ENCODE measurements around the gene M6PR.
A peak's percentile ranks its signal among the peaks of the same experiment; 100 is the strongest.
"Not testable (repeated sequence)": the region's sequence is repeated elsewhere in the genome, so short reads cannot be mapped to it uniquely, and the experiment has no call there.

M6PR gene

DNA sequence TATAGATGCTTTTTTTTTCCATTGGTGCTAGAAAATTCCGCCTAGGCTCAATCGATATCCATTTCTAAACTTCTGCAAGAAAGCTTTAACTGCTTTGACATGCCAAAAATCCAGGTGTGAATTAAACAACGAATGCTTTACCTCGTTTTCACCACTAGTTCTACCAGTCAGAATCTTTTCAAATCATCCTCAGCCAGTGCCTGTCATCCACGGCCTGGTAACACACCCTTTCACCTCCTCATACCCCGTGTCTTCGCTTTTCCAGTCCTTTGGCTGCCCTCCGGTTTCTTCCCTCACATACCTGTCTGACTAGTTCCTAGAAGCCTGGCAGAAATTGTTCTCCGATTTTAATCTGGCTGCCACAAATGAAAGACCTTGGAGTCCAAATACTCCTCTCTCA, 36.5 kb downstream of the M6PR start:
- no peaks in the 10 kb centered on the region for H3K27me3 ChIP-seq (ENCODE audit: insufficient read depth, low read length)
- no peaks in the 10 kb centered on the region for H3K36me3 ChIP-seq (ENCODE audit: insufficient read depth, low read length)
- H3K4me1 ChIP-seq (ENCODE audit: control insufficient read depth, insufficient read depth, low read length, unreplicated experiment): peaks cover 12% of the 10 kb centered on the region
- peak overlapping the region; percentile 96 for H2AFZ ChIP-seq (ENCODE audit: low read length, unreplicated experiment)
- H3K79me2 ChIP-seq (ENCODE audit: control insufficient read depth, insufficient read depth, low read length, unreplicated experiment): peaks cover 7% of the 10 kb centered on the region
- peak overlapping the region; percentile 85 for H3K4me3 ChIP-seq (ENCODE audit: low read depth, low read length)
- no peak overlapping the region for H3K27ac ChIP-seq (ENCODE audit: low read depth, low read length)

DNA sequence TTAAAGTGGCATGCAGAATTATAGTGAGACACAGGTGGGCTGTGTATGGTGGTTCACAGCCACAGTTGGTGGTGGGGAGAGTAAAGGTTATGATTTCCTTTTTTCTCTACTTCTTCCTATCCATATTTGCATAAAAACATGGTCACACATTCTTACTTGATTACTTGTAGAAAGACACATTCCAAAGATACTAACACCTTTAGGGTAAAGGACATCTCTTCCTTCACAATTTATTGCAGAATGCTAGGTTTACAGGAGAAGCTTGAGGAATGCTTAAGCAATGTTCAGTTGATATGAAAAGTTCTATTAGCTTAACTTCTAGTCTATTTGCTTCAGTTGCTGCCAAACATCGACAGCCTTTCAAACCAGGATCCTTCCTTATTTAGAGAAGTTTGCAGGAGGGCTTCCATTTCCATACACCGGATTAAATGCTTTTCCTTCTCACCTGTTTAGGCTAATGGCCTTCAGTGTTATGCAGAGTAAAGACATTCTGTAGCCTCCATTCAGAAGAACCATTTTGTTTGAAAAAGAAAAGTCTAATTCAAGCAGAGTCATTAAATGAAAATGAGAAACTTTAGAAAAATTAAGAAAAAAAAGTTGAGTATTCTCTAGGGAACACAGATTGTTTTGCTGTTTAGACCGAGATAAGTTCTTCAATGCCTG, 37.7 kb downstream of the M6PR start:
- H3K36me3 ChIP-seq (ENCODE audit: insufficient read depth, low read length): no peaks in the 10 kb centered on the region
- H3K27me3 ChIP-seq (ENCODE audit: insufficient read depth, low read length): no peaks in the 10 kb centered on the region
- peaks cover 12% of the 10 kb centered on the region for H3K4me1 ChIP-seq (ENCODE audit: control insufficient read depth, insufficient read depth, low read length, unreplicated experiment)
- H2AFZ ChIP-seq (ENCODE audit: low read length, unreplicated experiment): no peak overlapping the region
- H3K27ac ChIP-seq (ENCODE audit: low read depth, low read length): no peak overlapping the region
- no peak overlapping the region for H3K4me3 ChIP-seq (ENCODE audit: low read depth, low read length)
- peaks cover 7% of the 10 kb centered on the region for H3K79me2 ChIP-seq (ENCODE audit: control insufficient read depth, insufficient read depth, low read length, unreplicated experiment)

DNA sequence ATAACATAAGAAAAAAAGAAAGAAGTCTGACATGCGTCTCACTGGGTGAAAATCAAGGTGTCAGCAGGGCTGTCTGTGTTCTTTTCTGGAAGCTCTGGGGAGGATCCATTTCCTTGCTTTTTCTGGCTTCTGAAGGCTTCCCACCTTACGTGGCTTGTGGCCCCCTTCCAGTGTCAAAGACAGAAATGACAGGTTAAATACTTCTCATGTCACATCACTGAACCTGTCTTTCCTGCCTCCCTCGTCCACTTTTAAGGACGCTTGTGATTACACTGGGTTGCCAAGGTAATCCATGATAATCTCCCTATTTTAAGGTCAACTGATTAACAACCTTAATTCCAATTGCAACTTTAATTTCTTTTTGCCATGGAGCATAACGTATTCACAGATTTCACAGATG, 39.7 kb downstream of the M6PR start:
- H3K27ac ChIP-seq (ENCODE audit: low read depth, low read length): no peak overlapping the region
- H2AFZ ChIP-seq (ENCODE audit: low read length, unreplicated experiment): no peak overlapping the region
- no peaks in the 10 kb centered on the region for H3K79me2 ChIP-seq (ENCODE audit: control insufficient read depth, insufficient read depth, low read length, unreplicated experiment)
- H3K27me3 ChIP-seq (ENCODE audit: insufficient read depth, low read length): no peaks in the 10 kb centered on the region
- H3K36me3 ChIP-seq (ENCODE audit: insufficient read depth, low read length): no peaks in the 10 kb centered on the region
- H3K4me1 ChIP-seq (ENCODE audit: control insufficient read depth, insufficient read depth, low read length, unreplicated experiment): peaks cover 12% of the 10 kb centered on the region
- H3K4me3 ChIP-seq (ENCODE audit: low read depth, low read length): no peak overlapping the region

- H2AFZ ChIP-seq (ENCODE audit: low read length, unreplicated experiment): no peak overlapping the region
- H3K79me2 ChIP-seq (ENCODE audit: control insufficient read depth, insufficient read depth, low read length, unreplicated experiment): no peaks in the 10 kb centered on the region
- peaks cover 14% of the 10 kb centered on the region; the same call in 1 of the 2 replicates for H3K27me3 ChIP-seq (ENCODE audit: insufficient read depth, low read length)
- peaks cover under 1% of the 10 kb centered on the region for H3K4me1 ChIP-seq (ENCODE audit: control insufficient read depth, insufficient read depth, low read length, unreplicated experiment)
- H3K27ac ChIP-seq (ENCODE audit: low read depth, low read length): no peak overlapping the region
- no peak overlapping the region for H3K4me3 ChIP-seq (ENCODE audit: low read depth, low read length)
- no peaks in the 10 kb centered on the region for H3K36me3 ChIP-seq (ENCODE audit: insufficient read depth, low read length)
Observed at GRCh38 chr12:8907513-8907912, 41.9 kb downstream of the M6PR start.

DNA sequence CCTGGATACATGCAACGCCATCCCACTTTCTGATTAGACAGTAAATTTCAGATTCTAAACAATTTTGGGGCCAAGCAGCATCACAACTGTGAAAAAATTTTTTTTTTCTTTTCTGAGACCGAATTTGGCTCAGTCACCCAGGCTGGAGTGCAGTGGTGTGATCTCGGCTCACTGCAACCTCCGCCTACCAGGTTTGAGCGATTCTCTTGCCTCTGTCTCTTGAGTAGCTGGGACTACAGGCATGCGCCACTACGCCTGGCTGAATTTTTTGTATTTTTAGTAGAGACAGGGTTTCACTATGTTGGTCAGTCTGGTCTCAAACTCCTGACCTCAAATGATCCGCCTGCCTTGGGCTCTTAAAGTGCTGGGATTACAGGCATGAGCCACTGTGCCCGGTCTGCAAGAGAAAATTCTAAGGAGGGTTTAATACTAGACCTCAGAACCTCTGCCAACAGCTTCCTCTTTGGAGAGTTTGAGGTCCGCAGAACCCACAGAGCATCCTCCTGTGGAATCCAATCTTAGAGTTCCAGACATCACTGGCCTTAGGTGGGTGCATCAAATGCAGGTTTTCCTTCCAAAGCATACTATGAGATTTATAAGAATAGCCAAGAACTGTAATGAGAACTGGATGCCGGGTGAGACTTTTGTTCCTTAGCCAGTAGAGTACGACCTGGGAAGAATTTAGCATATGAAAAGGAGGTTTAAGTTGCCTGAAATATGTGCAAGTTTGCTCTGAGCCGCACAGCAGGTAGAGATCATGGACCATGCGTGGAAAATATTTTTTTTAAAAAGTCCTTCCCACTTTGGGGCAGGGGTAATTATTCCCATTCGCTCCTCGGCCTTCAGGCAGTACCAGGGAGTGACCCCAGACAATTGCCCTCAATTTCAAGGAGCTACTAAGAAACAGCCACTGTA, 42.9 kb downstream of the M6PR start:
- peaks cover 14% of the 10 kb centered on the region; the same call in 1 of the 2 replicates for H3K27me3 ChIP-seq (ENCODE audit: insufficient read depth, low read length)
- no peak overlapping the region for H2AFZ ChIP-seq (ENCODE audit: low read length, unreplicated experiment)
- H3K79me2 ChIP-seq (ENCODE audit: control insufficient read depth, insufficient read depth, low read length, unreplicated experiment): no peaks in the 10 kb centered on the region
- H3K4me1 ChIP-seq (ENCODE audit: control insufficient read depth, insufficient read depth, low read length, unreplicated experiment): no peaks in the 10 kb centered on the region
- H3K4me3 ChIP-seq (ENCODE audit: low read depth, low read length): no peak overlapping the region
- H3K27ac ChIP-seq (ENCODE audit: low read depth, low read length): no peak overlapping the region
- H3K36me3 ChIP-seq (ENCODE audit: insufficient read depth, low read length): no peaks in the 10 kb centered on the region

DNA sequence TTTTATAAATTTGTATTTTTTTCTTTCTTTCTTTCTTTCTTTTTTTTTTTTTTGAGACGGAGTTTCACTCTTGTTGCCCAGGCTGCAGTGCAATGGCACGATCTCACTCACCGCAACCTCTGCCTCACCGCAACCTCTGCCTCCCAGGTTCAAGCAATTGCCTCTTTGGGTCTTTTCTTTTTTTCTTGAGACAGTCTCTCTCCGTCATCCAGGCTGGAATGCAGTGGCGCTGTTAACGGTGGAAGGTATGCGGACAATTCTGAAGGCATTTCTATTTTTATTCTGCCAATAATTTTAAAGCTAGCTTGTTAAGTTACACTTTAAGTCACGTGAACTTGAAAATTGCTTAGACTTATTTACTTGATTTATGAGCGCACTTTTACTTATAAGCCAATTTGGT, 43.9 kb downstream of the M6PR start:
- Histone ChIP-seq H2AFZ (ENCODE audit: low read length, unreplicated experiment) (no peak overlapping the region), H3K4me1 (ENCODE audit: control insufficient read depth, insufficient read depth, low read length, unreplicated experiment) (no peaks in the 10 kb centered on the region), H3K27ac (ENCODE audit: low read depth, low read length) (no peak overlapping the region), H3K36me3 (ENCODE audit: insufficient read depth, low read length) (no peaks in the 10 kb centered on the region), H3K4me3 (ENCODE audit: low read depth, low read length) (no peak overlapping the region), H3K79me2 (ENCODE audit: control insufficient read depth, insufficient read depth, low read length, unreplicated experiment) (no peaks in the 10 kb centered on the region), H3K27me3 (ENCODE audit: insufficient read depth, low read length) (peaks cover 14% of the 10 kb centered on the region; the same call in 1 of the 2 replicates)

GRCh38 chr12:8904665-8905064, 44.8 kb downstream of the M6PR start:
- Histone ChIP-seq H3K36me3 (ENCODE audit: insufficient read depth, low read length) (no peaks in the 10 kb centered on the region), H2AFZ (ENCODE audit: low read length, unreplicated experiment) (no peak overlapping the region), H3K27ac (ENCODE audit: low read depth, low read length) (no peak overlapping the region), H3K79me2 (ENCODE audit: control insufficient read depth, insufficient read depth, low read length, unreplicated experiment) (no peaks in the 10 kb centered on the region), H3K27me3 (ENCODE audit: insufficient read depth, low read length) (peaks cover 14% of the 10 kb centered on the region; the same call in 1 of the 2 replicates), H3K4me3 (ENCODE audit: low read depth, low read length) (no peak overlapping the region), H3K4me1 (ENCODE audit: control insufficient read depth, insufficient read depth, low read length, unreplicated experiment) (no peaks in the 10 kb centered on the region)

GRCh38 chr12:8903646-8904045, 45.8 kb downstream of the M6PR start:
- Histone ChIP-seq H3K36me3 (ENCODE audit: insufficient read depth, low read length) (no peaks in the 10 kb centered on the region), H3K4me3 (ENCODE audit: low read depth, low read length) (no peak overlapping the region), H3K27me3 (ENCODE audit: insufficient read depth, low read length) (peaks cover 14% of the 10 kb centered on the region; the same call in 1 of the 2 replicates), H2AFZ (ENCODE audit: low read length, unreplicated experiment) (no peak overlapping the region), H3K4me1 (ENCODE audit: control insufficient read depth, insufficient read depth, low read length, unreplicated experiment) (no peaks in the 10 kb centered on the region), H3K79me2 (ENCODE audit: control insufficient read depth, insufficient read depth, low read length, unreplicated experiment) (no peaks in the 10 kb centered on the region), H3K27ac (ENCODE audit: low read depth, low read length) (no peak overlapping the region)

DNA sequence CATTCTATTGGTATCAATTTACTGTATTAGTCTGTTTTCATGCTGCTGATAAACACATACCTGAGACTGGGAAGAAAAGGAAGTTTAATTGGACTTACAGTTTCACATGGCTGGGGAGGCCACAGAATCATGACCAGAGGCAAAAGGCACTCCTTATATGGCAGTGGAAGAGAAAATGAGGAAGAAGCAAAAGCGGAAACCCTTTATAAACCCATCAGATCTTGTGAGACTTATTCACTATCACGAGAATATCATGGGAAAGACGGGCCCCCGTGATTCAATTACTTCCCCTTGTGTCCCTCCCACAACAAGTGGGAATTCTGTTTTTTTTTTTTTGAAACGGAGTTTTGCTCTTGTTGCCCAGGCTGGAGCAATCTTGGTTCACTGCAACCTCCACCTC, 46.7 kb downstream of the M6PR start:
- peaks cover 14% of the 10 kb centered on the region; the same call in 1 of the 2 replicates for H3K27me3 ChIP-seq (ENCODE audit: insufficient read depth, low read length)
- H3K27ac ChIP-seq (ENCODE audit: low read depth, low read length); H3K4me3 ChIP-seq (ENCODE audit: low read depth, low read length); H2AFZ ChIP-seq (ENCODE audit: low read length, unreplicated experiment); H3K4me1 ChIP-seq (ENCODE audit: control insufficient read depth, insufficient read depth, low read length, unreplicated experiment); H3K36me3 ChIP-seq (ENCODE audit: insufficient read depth, low read length); H3K79me2 ChIP-seq (ENCODE audit: control insufficient read depth, insufficient read depth, low read length, unreplicated experiment): not testable (repeated sequence)

DNA sequence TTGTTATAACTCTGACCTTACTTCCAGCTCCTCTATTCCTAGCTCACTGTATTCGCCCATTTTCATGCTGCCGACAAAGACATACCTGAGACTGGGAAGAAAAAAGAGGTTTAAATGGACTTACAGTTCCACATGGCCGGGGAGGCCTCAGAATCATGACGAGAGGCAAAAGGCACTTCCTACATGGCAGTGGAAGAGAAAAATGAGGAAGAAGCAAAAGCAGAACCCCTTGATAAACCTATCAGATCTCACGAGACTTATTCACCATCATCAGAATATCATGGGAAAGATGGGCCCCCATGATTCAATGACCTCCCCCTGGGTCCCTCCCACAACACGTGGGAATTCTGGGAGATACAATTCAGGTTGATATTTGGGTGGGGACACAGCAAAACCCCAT, 49.6 kb downstream of the M6PR start:
- Histone ChIP-seq H3K27me3 (ENCODE audit: insufficient read depth, low read length) (peaks cover 18% of the 10 kb centered on the region; the same call in 1 of the 2 replicates), H2AFZ (ENCODE audit: low read length, unreplicated experiment) (no peak overlapping the region), H3K36me3 (ENCODE audit: insufficient read depth, low read length) (no peaks in the 10 kb centered on the region), H3K4me1 (ENCODE audit: control insufficient read depth, insufficient read depth, low read length, unreplicated experiment) (no peaks in the 10 kb centered on the region), H3K27ac (ENCODE audit: low read depth, low read length) (no peak overlapping the region), H3K79me2 (ENCODE audit: control insufficient read depth, insufficient read depth, low read length, unreplicated experiment) (no peaks in the 10 kb centered on the region), H3K4me3 (ENCODE audit: low read depth, low read length) (no peak overlapping the region)
